HepG2 (cell line): ENCODE results near the gene RPS2. TPM values are rescaled to one million over a fixed set of nuclear protein-coding genes. Genes with fewer than 3 reads are reported as not detected.
A peak's percentile ranks its signal among the peaks of the same experiment; 100 is the strongest.

Experiments used
- AHR ChIP-seq: IDR thresholded peaks from 2 replicates; pipeline ENCODE4 v1.6.1; 2018; ENCODE audit warnings: missing genetic modification reagents, missing compliant biosample characterization
- BRD4 ChIP-seq: sonication (generic); formaldehyde crosslinking; IDR thresholded peaks from 2 replicates; pipeline ENCODE4 v1.4.0; 2020; ENCODE audit warnings: missing genetic modification reagents
- ELF4 ChIP-seq: sonication (generic); formaldehyde crosslinking; IDR thresholded peaks from 2 replicates; pipeline ENCODE4 v1.5.0; 2020; ENCODE audit warnings: missing genetic modification reagents, mild to moderate bottlenecking, moderate library complexity, borderline replicate concordance
- FOXC1 ChIP-seq: sonication (generic); formaldehyde crosslinking; IDR thresholded peaks from 2 replicates; pipeline ENCODE4 v1.8.0; 2022; ENCODE audit warnings: mild to moderate bottlenecking, missing genetic modification reagents, borderline replicate concordance
- FOXK1 ChIP-seq: sonication (generic); formaldehyde crosslinking; IDR thresholded peaks from 2 replicates; pipeline ENCODE4 v1.4.0; 2020; ENCODE audit warnings: low read depth, missing genetic modification reagents, borderline replicate concordance
- GABPA ChIP-seq, 2 experiments: IDR thresholded peaks; 2 replicates each; pipeline ENCODE4 v1.6.1; 2011 to 2016; ENCODE audit warnings: low read depth in 2 of 2, low read length in 1 of 2, missing biosample characterization in 1 of 2, missing genetic modification characterization in 1 of 2
- GPN1 ChIP-seq: sonication (generic); formaldehyde crosslinking; IDR thresholded peaks from 2 replicates; pipeline ENCODE4 v1.5.1; 2020; ENCODE audit warnings: missing genetic modification reagents, borderline replicate concordance
- HDAC1 ChIP-seq: sonication (generic); formaldehyde crosslinking; IDR thresholded peaks from 2 replicates; pipeline ENCODE4 v1.5.1; 2020; ENCODE audit warnings: mild to moderate bottlenecking, missing genetic modification reagents
- KMT2B ChIP-seq: IDR thresholded peaks from 2 replicates; pipeline ENCODE4 v1.6.1; 2016; ENCODE audit warnings: missing genetic modification reagents, missing compliant biosample characterization
- NR2F2 ChIP-seq: IDR thresholded peaks from 2 replicates; pipeline ENCODE4 v1.6.1; 2012; ENCODE audit warnings: low read depth, inconsistent platforms, borderline replicate concordance
- PAX8 ChIP-seq: sonication (generic); formaldehyde crosslinking; IDR thresholded peaks from 2 replicates; pipeline ENCODE4 v1.8.0; 2022; ENCODE audit warnings: mild to moderate bottlenecking, missing genetic modification reagents, borderline replicate concordance
- POLR2A ChIP-seq, 2 experiments: IDR thresholded peaks; 2 replicates each; pipeline ENCODE4 v1.6.1; 2011; ENCODE audit warnings: low read depth in 2 of 2, low read length in 2 of 2, mild to moderate bottlenecking in 1 of 2, moderate library complexity in 1 of 2; ENCODE audit not compliant: insufficient read depth in 1 of 2
- RBAK ChIP-seq: sonication (generic); formaldehyde crosslinking; IDR thresholded peaks from 2 replicates; pipeline ENCODE4 v1.5.1; 2020; ENCODE audit warnings: mild to moderate bottlenecking, missing genetic modification reagents
- SOX6 ChIP-seq, 2 experiments: fragments of 450-650 bp in 1 of 2; sonication (generic) in 1 of 2; formaldehyde crosslinking in 1 of 2; IDR thresholded peaks; 2 replicates each; pipeline versions ENCODE4 v1.4.0 to v1.6.1; 2017 to 2020; ENCODE audit warnings: antibody characterized with exemption in 1 of 2, mild to moderate bottlenecking in 1 of 2, missing genetic modification reagents in 1 of 2
- SP4 ChIP-seq: sonication (generic); formaldehyde crosslinking; IDR thresholded peaks from 2 replicates; pipeline ENCODE4 v1.8.1; 2023; ENCODE audit warnings: mild to moderate bottlenecking, missing genetic modification reagents
- TMF1 ChIP-seq: sonication (generic); formaldehyde crosslinking; IDR thresholded peaks from 2 replicates; pipeline ENCODE4 v1.8.1; 2022; ENCODE audit warnings: low read depth, missing genetic modification reagents
- ZNF136 ChIP-seq: sonication (generic); formaldehyde crosslinking; IDR thresholded peaks from 2 replicates; pipeline ENCODE4 v1.8.1; 2022; ENCODE audit warnings: low read depth, mild to moderate bottlenecking, moderate library complexity, missing genetic modification reagents
- ZNF3 ChIP-seq: IDR thresholded peaks from 2 replicates; pipeline ENCODE4 v1.7.0; 2017; ENCODE audit warnings: inconsistent platforms
- ZNF546 ChIP-seq: sonication (generic); formaldehyde crosslinking; conservative IDR thresholded peaks from 2 replicates; pipeline ENCODE4 v1.8.1; 2023; ENCODE audit warnings: mild to moderate bottlenecking, missing genetic modification reagents
- ZNF775 ChIP-seq: sonication (generic); formaldehyde crosslinking; IDR thresholded peaks from 2 replicates; pipeline ENCODE4 v1.4.0; 2020; ENCODE audit warnings: missing genetic modification reagents, mild to moderate bottlenecking, moderate library complexity, borderline replicate concordance
- polyA plus RNA-seq, 8 experiments: library from polyadenylated mRNA; depleted of rRNA in 3 of 8; stranded (reverse) in 7 of 8; unstranded in 1 of 8; fragments of >200 nt; fragmentation: Illumina TruSeq in 4 of 8; extraction: Trizol in 4 of 8; gene quantifications; 2 replicates each; pipeline versions ENCODE4 v1.2.1 to v1.2.3, GENCODE V29; 2011 to 2016; ENCODE audit warnings: low read depth in 4 of 8, missing spikeins in 1 of 8, mixed read lengths in 1 of 8; ENCODE audit not compliant: insufficient read depth in 1 of 8
- total RNA-seq, 5 experiments: library from RNA; depleted of rRNA; stranded (reverse); fragments of >200 nt; fragmentation: Illumina TruSeq; extraction: Trizol; gene quantifications; 2 replicates each; pipeline ENCODE4 v1.2.3, GENCODE V29; 2016; ENCODE audit warnings: low read depth in 1 of 5
- TF ChIP-seq, protein P1 (sequence below): sonication (generic); formaldehyde crosslinking; IDR thresholded peaks from 2 replicates; pipeline ENCODE4 v1.4.0; 2020; ENCODE audit warnings: missing genetic modification reagents, borderline replicate concordance
- TF ChIP-seq, protein P2 (sequence below): sonication (generic); formaldehyde crosslinking; IDR thresholded peaks from 2 replicates; pipeline ENCODE4 v1.8.0; 2022; ENCODE audit warnings: mild to moderate bottlenecking, missing genetic modification reagents
- TF ChIP-seq, protein P3 (sequence below): IDR thresholded peaks from 2 replicates; pipeline ENCODE4 v1.6.1; 2018; ENCODE audit warnings: missing genetic modification reagents

The RPS2 gene
- total and polyA plus RNA-seq, 2 of the 13 experiments (the other 11 are each of a cell fraction or from before 2014, with no cell fraction given), result 1,908 to 4,514 TPM

DNA sequence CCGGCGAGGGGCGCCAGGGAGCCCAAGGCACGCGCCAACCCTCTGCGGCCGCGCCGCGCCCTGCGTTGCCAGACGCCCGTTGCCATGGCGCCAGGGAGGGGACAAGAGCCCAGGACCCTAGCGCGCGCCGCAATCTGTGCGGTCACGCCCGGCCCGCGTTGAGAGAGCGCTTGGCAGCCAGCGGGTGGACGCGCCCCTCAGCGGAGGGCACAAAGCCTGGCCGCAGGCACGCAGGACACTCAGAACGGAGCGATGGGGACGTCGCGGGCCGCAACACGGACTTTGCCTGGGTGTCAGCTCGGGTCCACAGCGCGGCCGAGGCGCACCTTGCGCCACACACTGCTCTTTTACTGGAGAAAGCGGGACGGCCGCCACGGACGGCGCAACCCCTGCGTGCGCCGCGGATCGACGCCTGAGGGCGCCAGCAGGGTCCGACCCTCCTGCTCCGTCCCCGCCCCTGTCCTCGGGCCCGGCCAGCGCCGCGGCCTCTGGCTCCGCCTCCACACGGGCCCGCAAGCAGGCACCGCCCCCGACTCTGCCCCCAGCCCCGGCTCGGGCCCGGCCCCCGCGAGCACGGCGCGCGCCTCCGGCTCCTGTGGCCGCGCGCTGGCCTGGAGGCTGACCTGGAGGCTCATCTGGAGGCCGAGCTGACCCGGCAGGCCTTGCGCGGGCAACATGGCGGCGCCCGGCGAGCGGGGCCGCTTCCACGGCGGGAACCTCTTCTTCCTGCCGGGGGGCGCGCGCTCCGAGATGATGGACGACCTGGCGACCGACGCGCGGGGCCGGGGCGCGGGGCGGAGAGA, 19.1 kb upstream of the RPS2 start, which contains the start of gene GFER (continued):
- no peak for TF ChIP-seq RBAK (CRISPR knock-in tag)
- TF ChIP-seq POLR2A (IDR thresholded peaks at IDR 0.05; ENCODE audit: insufficient read depth in 1 of 2, low read depth in 2 of 2, low read length in 2 of 2), result peak; percentile 58 to 63
- TF ChIP-seq GABPA (IDR thresholded peaks at IDR 0.05; ENCODE audit: low read depth, low read length), result peak; percentile 43; the same call in 1 of the 2 replicates
- no peak for TF ChIP-seq GABPA (CRISPR knock-in tag; IDR thresholded peaks at IDR 0.05; ENCODE audit: low read depth)
- peak; percentile 97 for TF ChIP-seq NR2F2
- peak; percentile 87 for TF ChIP-seq HDAC1 (CRISPR knock-in tag)
- TF ChIP-seq, protein P1, sequence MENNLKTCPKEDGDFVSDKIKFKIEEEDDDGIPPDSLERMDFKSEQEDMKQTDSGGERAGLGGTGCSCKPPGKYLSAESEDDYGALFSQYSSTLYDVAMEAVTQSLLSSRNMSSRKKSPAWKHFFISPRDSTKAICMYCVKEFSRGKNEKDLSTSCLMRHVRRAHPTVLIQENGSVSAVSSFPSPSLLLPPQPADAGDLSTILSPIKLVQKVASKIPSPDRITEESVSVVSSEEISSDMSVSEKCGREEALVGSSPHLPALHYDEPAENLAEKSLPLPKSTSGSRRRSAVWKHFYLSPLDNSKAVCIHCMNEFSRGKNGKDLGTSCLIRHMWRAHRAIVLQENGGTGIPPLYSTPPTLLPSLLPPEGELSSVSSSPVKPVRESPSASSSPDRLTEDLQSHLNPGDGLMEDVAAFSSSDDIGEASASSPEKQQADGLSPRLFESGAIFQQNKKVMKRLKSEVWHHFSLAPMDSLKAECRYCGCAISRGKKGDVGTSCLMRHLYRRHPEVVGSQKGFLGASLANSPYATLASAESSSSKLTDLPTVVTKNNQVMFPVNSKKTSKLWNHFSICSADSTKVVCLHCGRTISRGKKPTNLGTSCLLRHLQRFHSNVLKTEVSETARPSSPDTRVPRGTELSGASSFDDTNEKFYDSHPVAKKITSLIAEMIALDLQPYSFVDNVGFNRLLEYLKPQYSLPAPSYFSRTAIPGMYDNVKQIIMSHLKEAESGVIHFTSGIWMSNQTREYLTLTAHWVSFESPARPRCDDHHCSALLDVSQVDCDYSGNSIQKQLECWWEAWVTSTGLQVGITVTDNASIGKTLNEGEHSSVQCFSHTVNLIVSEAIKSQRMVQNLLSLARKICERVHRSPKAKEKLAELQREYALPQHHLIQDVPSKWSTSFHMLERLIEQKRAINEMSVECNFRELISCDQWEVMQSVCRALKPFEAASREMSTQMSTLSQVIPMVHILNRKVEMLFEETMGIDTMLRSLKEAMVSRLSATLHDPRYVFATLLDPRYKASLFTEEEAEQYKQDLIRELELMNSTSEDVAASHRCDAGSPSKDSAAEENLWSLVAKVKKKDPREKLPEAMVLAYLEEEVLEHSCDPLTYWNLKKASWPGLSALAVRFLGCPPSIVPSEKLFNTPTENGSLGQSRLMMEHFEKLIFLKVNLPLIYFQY, result peak; percentile 48; the same call in 1 of the 2 replicates
- TF ChIP-seq AHR, result peak; percentile 12; the same call in 1 of the 2 replicates
- TF ChIP-seq ZNF775 (CRISPR knock-in tag), result no peak
- TF ChIP-seq TMF1 (CRISPR knock-in tag), result peak; percentile 23
- peak; percentile 88 for TF ChIP-seq SP4 (CRISPR knock-in tag)
- no peak for TF ChIP-seq PAX8 (CRISPR knock-in tag)
- peak; percentile 11; the same call in 1 of the 2 replicates for TF ChIP-seq FOXK1 (CRISPR knock-in tag)
- TF ChIP-seq ZNF136 (CRISPR knock-in tag), result 0 out of 2 replicates have a peak, but pooled peaks have one; percentile 56
- no peak for TF ChIP-seq ELF4 (CRISPR knock-in tag)
- peak; percentile 82 for TF ChIP-seq ZNF546 (CRISPR knock-in tag)
- TF ChIP-seq, protein P2, sequence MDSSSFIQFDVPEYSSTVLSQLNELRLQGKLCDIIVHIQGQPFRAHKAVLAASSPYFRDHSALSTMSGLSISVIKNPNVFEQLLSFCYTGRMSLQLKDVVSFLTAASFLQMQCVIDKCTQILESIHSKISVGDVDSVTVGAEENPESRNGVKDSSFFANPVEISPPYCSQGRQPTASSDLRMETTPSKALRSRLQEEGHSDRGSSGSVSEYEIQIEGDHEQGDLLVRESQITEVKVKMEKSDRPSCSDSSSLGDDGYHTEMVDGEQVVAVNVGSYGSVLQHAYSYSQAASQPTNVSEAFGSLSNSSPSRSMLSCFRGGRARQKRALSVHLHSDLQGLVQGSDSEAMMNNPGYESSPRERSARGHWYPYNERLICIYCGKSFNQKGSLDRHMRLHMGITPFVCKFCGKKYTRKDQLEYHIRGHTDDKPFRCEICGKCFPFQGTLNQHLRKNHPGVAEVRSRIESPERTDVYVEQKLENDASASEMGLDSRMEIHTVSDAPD, result no peak
- TF ChIP-seq ZNF3, result 0 out of 2 replicates have a peak, but pooled peaks have one; percentile 12
- TF ChIP-seq, protein P3, sequence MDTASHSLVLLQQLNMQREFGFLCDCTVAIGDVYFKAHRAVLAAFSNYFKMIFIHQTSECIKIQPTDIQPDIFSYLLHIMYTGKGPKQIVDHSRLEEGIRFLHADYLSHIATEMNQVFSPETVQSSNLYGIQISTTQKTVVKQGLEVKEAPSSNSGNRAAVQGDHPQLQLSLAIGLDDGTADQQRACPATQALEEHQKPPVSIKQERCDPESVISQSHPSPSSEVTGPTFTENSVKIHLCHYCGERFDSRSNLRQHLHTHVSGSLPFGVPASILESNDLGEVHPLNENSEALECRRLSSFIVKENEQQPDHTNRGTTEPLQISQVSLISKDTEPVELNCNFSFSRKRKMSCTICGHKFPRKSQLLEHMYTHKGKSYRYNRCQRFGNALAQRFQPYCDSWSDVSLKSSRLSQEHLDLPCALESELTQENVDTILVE (CRISPR knock-in tag), result peak; percentile 54; the same call in 1 of the 2 replicates
- peak; percentile 50; the same call in 1 of the 2 replicates for TF ChIP-seq FOXC1 (CRISPR knock-in tag)
- no peak for TF ChIP-seq KMT2B
- TF ChIP-seq BRD4 (CRISPR knock-in tag), result no peak; the same call in 1 of the 2 replicates
- TF ChIP-seq GPN1 (CRISPR knock-in tag), result no peak
- TF ChIP-seq SOX6 (IDR thresholded peaks at IDR 0.05), result no peak
- TF ChIP-seq SOX6 (CRISPR knock-in tag; IDR thresholded peaks at IDR 0.05), result peak; percentile 59; the same call in 1 of the 2 replicates
